Measurements from ENCODE around the gene SST.
A peak's percentile ranks its signal among the peaks of the same experiment; 100 is the strongest.
"Not testable (repeated sequence)": the region's sequence is repeated elsewhere in the genome, so short reads cannot be mapped to it uniquely, and the experiment has no call there.

The SST gene

GRCh38 chr3:187684444-187684843, 14.2 kb upstream of the SST start:
- no peak for DNase-seq (ENCODE audit: low read depth)

GRCh38 chr3:187681756-187682155, 11.6 kb upstream of the SST start:
- DNase-seq (ENCODE audit: low read depth), result not testable (repeated sequence)

- peak; percentile 49 for DNase-seq (ENCODE audit: low read depth)
Measured at GRCh38 chr3:187679638-187680396, 9.6 kb upstream of the SST start.

GRCh38 chr3:187678726-187679268, 8.6 kb upstream of the SST start:
- peak; percentile 45 for DNase-seq (ENCODE audit: low read depth)

GRCh38 chr3:187677604-187678003, 7.4 kb upstream of the SST start:
- no peak for DNase-seq (ENCODE audit: low read depth)

GRCh38 chr3:187673012-187673411, 2.8 kb upstream of the SST start:
- DNase-seq (ENCODE audit: low read depth), result no peak

- DNase-seq (ENCODE audit: low read depth), result no peak
Measured at GRCh38 chr3:187667526-187667925, 2.7 kb downstream of the SST start.

- no peak for DNase-seq (ENCODE audit: low read depth)
Measured at GRCh38 chr3:187665764-187666402, 4.3 kb downstream of the SST start.

- DNase-seq (ENCODE audit: low read depth), result no peak
Measured at GRCh38 chr3:187665010-187665409, 5.2 kb downstream of the SST start.

- no peak for DNase-seq (ENCODE audit: low read depth)
Measured at GRCh38 chr3:187662848-187663409, 7.3 kb downstream of the SST start.

GRCh38 chr3:187661267-187661666, 8.9 kb downstream of the SST start:
- no peak for DNase-seq (ENCODE audit: low read depth)

GRCh38 chr3:187651282-187651681, 18.9 kb downstream of the SST start:
- DNase-seq (ENCODE audit: low read depth), result no peak

GRCh38 chr3:187648177-187648576, 22.0 kb downstream of the SST start:
- no peak for DNase-seq (ENCODE audit: low read depth)

GRCh38 chr3:187646906-187647660, 23.1 kb downstream of the SST start:
- no peak for DNase-seq (ENCODE audit: low read depth)

GRCh38 chr3:187645379-187645778, 24.8 kb downstream of the SST start:
- DNase-seq (ENCODE audit: low read depth), result not testable (repeated sequence)

- no peak for DNase-seq (ENCODE audit: low read depth)
Measured at GRCh38 chr3:187642861-187643260, 27.3 kb downstream of the SST start.

- no peak for DNase-seq (ENCODE audit: low read depth)
Measured at GRCh38 chr3:187641320-187642016, 28.7 kb downstream of the SST start.

- no peak for DNase-seq (ENCODE audit: low read depth)
Measured at GRCh38 chr3:187640569-187641059, 29.6 kb downstream of the SST start.

GRCh38 chr3:187639927-187640568, 30.1 kb downstream of the SST start:
- no peak for DNase-seq (ENCODE audit: low read depth)

- DNase-seq (ENCODE audit: low read depth), result no peak
Measured at GRCh38 chr3:187636528-187636927, 33.7 kb downstream of the SST start.

GRCh38 chr3:187630404-187630803, 39.8 kb downstream of the SST start:
- DNase-seq (ENCODE audit: low read depth), result no peak

Data from stromal cell of bone marrow (primary cell).